HG02642 (cell line): ENCODE results near the gene MTCL1.

ENCODE experiments used
- ATAC-seq: cut with Tn5 transposase; IDR thresholded peaks from one replicate; pipeline ENCODE4 v1.9.1; 2021; ENCODE audit warnings: mild to moderate bottlenecking; ENCODE audit not compliant: unreplicated experiment, poor library complexity

The MTCL1 gene

DNA sequence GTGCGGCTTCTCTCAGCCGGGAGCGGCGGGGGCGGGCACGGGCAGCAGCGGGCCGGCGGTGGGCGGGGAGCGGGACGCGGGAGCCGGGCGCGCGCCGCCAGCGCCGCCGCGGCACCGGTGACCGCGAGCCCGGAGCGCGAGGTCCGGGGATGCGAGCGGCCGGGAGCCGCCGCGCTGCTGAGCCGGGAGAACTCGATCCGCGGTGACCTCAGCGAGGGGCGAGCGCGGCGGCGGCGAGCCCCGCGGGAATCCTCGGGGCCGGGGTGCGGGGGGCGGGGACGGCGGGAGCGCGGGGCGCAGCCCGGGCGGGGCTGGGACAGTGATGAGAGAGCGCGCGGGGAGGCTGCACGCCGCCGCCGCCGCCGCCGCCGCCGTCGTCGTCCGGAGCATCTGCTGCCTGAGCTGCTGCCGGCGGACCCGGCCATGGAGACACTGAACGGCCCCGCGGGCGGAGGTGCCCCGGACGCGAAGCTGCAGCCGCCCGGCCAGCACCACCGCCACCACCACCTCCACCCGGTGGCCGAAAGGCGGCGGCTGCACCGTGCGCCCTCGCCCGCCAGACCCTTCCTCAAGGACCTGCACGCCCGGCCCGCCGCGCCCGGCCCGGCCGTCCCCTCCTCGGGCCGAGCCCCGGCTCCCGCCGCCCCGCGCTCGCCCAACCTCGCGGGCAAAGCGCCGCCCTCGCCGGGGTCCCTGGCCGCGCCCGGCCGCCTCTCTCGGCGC lies at the start of gene MTCL1:
TSS of gene MTCL1 (plus strand) at position 319 of the 723 bp plus-strand sequence. CDS start at position 424, 105 bp downstream.
- ATAC-seq: peak; percentile 39

DNA sequence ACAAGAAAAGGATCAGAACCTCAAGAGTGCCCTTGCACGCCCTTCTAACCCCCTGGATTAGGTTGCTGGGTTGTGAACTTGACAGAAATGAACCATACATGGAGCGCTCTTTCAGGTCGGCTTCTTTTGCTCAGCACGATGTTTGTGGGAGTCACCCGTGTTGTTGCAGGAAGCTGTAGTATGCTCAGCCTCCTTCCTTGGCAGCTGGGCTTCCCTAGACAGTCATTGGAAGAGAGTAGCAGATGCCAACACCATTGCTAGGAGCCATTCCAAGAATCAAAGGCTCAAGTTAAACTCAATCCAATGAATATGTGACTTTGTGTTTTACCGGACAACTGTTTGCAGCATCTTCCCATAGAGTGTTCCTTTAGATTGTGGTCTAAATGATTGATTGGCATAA lies 49.1 kb upstream of the MTCL1 start:
- ATAC-seq: no peak

DNA sequence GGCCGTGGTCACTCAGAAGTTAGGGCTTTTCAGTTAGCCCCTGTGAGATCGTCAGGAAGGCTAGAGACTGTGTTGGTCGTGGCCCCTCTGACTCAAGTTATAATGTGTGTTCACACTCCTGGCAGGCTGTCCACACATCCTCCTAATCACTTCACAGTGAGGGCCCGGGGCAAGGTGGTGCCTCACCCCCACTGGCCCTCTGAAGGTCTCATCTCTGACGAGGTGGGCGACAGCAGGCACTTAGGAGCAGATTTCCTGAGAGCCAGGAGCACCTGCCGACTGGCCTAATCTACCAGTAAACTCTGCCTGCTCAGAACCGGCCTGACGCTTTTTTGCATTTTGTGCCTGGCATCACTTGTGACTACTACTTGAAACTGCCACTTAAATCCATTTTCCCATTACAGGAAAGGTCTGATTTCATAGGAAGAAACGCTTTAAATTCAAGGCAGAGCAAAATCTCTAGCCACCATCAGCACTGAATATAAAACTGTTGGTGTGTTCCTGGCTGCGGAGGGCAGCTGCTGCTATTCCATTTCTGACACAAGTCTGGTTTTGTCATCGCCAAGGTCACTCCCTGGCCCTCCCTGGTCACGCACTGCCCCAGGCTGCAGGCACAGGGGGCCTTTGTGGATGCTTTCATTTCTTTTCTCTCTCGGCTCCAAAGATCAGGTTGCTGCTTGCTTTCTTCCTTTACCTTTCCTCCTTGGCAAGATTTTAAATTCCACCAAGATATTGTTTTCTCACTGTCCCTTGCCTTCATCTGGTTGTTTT lies 48.1 kb upstream of the MTCL1 start:
- ATAC-seq: no peak

DNA sequence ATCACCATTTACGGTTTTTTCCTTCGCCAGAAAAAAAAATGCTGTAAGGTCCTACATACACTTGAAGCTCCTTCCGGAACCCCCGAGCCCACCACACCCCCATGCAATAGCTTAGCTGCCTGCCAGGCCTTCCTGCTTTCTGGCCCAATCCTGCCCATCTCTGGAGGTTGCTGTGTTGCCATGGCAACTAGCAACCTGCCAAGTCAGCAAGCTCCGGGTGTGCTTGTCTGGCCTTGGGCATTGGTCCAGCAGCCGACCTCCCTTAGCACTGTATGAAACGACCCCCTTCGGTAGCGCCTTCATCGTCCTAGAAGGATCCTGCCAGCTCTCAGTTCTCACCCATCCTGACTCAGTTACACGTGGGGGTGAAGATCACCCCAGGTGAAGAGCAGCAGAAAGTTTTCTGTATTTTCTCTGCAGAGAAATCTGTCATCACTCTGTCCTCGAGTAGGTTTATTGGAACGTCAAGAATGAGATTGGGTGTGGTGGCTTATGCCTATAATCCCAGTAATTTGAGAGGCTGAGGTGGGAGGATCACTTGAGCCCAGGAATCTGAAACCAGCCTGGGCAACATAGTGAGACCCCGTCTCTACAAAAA lies 47.4 kb upstream of the MTCL1 start:
- no peak for ATAC-seq

DNA sequence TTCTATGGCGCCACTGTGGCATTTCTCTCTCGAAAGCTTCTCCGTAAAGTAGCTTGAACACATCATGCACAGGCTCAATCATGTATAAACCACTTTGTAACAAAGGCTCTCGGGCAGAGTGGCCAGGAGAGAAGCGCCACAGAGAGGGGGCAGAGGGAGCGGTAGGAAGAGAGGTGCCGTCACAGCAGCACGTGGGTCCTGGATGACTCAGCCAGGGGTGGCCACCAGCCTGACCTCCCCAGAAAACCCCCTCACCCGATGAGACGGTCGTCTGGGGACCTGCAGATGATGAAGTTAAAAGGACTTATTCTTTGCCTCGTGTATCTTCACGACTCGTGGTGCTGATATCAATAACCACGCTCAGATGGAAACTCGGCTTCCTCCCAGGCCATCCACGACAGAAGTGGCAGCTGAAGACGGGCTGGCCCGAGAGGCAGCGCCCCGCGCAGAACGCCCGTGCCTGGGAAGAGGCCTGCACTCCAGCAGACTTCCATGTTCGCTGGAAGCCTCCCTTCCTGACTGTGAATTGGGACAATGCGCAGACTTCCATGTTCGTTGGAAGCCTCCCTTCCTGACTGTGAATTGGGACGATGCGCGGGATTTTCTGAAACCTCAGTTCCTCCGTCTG lies 46.4 kb upstream of the MTCL1 start:
- ATAC-seq: no peak

DNA sequence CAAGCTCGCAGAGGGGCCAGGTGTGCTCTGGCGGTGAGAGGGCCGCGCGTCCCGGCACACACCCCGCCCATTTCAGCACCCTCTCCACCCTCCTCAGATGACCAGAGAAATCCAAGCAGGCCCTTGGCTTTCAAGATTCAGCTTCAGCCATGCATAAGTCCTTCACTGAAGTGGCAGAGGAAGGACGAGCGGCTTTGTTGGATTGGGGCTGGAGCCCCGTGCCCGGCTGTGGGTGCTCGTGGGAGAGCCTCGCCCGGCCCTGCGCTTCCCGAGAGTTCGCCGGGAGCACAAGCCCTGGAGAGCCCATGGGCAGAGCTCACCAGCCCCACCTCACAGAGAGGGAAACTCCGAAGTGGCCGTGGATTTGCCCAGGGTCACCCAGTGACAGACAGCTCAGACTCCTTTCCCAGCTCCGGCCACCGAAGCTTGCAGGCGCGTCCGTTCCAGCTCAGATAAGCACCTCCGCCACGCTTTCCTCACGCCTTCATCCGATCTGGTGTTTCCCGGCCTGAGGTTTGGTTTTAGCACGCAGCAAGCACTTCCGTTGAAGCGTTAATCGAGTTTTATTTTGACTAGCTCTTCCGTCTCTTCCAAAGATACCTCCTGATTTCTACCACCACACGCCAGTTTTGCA lies 45.6 kb upstream of the MTCL1 start:
- no peak for ATAC-seq

DNA sequence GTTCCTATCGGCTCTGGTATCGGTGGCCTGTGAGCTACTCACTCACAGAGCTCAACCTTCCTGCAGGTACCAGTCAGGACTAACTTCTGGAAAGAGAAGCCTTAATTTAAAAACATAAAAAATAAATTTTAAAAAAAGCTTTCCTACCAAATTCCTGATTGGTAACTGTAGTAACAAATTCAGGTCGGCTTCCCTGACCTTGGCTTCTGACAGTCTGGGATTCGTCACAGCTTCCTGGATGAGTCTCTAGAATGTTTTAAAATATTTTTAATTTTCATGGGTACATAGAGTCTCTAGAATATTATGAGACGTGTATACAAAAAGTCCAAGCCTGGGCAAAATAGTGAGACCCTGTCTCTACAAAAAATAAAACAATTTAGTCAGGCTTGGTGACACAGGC lies 45.0 kb upstream of the MTCL1 start:
- ATAC-seq: no peak

DNA sequence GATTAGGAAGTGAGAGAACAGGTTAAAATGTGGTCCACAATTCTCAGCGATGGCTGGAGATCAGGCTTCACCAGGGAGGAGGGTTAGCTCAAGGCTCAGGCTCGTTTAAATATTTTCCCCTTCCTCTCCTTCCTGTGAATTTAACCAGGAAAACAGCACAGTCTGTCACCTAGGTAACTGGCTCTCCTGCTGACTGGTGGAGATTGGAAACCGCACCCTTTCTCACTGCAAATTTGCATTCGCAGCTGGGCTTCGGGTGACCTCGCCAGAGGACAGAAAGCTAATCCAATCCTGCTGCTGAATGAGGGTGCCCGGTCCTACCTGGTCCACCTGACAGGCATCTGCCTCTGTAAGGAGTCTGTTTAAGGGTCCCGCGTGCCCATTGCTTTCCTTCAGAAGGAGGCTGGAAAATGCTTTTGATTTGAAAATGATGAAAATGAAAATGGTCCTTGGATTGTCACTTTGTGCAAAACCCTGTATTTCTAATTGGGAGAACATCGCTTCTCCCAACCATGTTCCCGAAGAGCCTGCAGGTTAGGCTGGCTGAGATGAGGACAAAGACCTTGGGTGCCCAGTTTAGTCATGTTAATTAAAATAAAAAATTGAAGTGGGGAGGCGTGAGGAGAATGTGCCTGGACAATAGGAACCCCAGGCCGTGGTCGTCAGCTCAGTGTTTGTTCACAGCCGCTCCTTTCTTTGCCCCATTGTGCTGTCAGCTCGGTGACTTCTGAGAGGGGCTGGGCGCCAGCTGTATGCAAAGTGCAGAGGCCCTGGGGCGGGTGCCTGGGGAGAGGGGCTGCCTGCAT lies 43.4 kb upstream of the MTCL1 start:
- no peak for ATAC-seq

DNA sequence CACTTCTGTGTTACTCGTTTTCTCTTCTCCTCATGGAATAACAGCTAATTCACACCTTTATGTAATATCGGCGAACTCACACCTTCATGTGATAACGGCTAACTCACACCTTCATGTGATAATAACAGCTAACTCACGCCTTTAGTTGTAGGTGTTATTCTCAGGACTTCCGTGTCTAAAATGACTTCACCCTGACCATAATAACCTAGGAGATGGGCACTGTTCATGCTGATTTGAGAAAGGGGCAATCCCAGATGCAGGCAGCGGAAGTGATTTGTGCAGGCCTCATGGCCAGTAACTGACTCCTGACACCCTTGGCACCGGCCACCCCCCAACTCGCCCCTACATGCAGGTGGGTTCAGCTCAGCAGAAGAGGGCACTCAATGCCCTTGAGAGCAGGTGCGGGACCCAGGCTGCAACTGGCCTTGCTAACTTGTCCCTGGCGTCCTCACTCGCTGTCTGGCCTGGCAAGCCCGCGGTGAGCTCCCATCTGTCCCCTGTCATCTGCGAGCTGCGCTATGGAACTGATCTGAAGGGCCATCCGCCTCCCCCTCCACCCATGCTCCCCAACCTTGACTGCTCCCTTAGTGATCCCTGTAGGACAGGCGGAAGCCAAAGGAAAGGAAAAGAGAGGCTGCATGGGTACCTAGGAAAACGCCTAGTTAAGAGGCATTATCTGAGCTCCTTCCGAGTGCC lies 42.6 kb upstream of the MTCL1 start:
- no peak for ATAC-seq

DNA sequence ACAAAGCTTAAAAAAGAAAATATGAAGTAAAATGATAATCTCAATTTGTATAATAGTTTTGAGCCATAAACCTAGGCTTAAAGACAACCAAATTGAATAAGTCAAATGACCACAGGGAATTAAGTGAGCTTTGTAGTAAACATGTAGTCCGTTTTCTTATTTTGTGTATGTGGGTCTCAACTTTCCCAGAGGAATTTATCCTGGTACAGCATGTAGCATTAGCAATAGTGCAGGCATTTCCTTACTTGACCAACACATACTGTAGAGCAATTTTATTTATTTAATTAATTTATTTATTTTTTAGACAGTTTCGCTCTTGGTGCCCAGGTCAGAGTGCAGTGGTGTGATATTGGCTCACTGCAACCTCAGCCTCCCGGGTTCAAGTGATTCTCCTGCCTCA lies 37.5 kb upstream of the MTCL1 start:
- no peak for ATAC-seq

DNA sequence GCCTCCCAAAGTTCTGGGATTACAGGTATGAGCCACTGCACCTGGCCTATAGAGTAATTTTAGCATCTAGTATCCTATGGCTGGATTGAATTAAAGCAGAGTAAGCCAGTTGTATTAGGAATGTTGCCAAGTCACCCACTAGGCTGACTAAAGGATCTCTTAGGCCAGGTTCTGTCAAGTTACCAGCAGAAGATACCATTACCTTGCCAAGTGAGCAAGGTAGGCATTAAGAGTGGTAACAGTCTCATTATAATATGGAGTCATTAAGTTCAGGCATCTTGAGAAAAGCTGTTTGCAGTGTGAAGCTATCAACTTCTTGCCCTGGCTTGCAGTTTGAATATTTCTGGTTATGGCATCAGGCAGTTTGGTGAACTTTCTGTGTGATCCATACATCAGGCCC lies 37.0 kb upstream of the MTCL1 start:
- ATAC-seq: no peak

DNA sequence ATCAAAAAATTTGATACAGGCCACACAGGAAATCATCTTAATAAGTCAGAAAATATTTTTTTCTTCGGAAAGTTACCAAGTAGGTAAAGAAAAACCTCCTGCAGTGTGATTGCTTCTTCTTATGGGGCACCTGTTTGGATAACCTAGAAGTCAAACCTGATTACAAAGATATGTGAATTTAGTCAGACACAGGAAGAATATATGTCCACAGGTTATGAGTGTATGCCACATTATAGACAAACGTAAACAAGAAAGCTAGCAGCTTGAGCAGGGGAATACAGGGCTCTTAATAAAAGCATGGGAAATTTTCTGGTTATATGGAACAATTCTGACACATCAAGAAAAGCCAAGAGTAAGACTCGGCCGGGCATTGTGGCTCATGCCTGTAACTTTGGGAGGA lies 35.8 kb upstream of the MTCL1 start:
- ATAC-seq: no peak

DNA sequence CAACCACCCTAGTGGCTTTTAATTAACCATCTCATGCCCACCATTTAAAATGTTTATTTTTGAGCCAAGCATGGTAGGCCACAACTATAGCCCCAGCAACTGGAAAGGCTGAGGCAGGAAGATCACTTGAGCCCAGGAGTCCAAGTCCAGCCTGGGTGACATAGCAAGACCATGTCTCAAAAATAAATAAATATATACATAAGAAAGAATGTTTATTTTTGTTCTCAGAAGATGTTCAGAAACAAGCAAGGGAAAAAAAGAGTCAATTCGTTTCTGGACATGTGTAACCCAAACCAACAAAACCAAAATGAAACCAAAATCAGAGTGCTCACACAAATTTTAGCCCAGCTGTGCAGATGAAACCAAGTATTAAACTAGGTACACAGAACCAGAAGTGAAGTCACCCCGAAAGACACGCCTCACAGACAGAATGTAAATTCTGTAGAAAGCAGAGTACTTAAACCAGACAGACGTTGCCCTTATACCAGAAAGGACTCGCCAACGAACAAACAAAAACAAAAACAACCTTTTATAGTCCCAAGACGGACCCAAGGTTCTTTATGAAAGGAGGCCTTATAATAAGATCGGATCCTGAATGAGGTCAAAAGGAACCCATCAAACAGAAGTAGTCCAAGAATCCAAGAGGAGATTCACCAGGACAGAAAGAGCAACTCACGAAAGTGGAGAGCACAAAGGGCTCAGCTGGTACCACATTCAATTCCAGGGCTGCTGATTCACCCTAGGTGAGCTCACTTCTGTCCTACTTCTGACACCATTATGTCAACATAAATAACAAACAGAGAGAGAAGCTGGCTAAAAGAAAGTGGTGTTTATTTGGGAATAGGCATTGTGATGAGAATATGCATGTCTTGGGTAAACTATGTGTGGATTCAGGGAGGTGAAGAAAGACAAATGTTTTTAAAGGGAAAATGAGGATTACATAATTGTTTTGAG lies 31.8 kb upstream of the MTCL1 start:
- peak; percentile 84 for ATAC-seq

DNA sequence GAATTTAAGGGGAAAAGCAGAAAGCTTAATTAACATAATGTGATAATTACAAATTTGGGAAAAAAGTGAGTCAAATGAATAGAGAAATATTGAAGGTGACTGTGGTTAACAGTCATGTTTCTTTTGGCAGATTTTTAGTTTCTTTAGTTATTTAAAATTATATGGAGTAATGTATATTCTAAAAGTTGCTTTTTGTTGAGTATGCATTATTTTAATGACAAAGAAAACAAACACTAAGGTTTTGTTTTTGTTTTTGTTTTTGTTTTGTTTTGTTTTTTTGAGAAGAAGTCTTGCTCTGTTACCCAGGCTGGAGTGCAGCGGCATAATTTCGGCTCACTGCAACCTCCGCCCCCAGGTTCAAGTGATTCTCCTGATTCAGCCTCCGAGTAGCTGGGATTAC lies 30.3 kb upstream of the MTCL1 start:
- no peak for ATAC-seq

DNA sequence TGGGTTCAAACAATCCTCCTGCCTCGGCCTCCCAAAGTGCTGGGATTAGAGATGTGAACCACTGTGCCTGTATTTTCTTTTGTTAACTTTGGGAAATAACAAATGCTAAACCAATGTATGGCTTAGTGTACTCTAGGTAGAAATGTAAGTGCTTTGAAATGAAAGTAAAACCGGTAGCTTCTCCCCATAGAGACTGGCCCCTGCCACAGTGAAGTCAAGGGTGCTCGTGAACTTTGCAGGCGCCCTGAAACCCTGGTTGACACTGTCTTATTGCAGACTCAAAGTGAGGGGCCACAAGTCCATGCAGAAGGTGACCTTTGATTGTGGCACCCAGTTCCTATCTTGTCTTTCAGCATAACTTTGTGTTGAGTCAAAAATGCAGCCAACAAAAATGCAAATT lies 24.2 kb upstream of the MTCL1 start:
- ATAC-seq: no peak

DNA sequence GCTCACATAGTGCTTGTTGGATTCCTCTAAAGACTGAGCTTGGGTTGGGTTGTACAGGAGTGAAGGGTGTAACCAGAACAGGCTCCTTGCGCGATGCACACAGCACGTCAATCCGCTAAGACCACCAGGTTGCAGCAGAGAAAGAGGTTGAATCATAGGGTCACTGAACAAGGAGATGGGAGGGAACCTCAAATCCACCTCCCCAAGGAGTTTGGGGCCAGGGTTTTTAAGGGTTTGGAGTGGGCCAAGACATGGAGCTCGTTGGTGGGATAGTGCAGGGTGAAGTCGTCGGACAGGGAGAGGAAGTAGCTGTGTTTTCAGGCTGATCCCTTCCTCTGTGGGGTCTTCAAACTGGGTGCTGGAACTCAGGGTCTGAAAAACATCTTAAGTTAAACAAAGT lies 20.8 kb upstream of the MTCL1 start:
- no peak for ATAC-seq

DNA sequence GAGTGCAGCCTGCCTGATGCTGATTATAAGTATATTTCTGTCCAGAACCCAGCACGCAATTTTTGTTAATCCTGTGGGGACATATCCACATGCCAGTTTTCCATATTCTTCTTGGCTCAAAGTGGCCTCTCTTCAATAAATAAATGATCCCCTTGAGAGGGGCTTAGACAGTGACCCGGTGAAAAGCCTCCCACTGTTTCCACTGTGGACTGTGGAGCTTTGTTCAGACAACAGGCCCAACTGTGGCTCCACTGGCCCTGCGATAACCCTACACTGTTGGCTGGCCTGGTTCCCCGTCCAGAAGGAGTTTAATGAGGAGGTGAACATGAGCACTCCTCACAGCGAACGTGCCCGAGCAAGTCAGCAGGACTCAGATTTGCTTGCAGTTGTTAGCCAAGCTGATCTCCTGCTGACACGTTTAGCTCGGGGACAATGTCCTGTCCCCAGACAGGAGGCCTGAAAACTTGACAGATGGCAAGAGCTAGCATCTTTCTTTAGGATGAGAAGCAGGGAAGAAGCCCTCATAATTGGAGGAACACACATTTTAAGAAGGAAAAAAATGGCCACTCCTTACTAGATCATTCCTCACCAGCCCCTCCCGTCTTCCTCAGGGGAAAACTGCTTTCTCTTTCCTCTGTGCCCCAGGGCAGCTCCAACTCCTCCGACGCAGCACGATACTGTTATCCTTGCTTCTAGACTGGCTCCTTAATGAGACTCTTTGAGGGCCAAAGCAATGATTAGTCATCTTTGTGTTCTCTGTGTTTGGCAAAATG lies 20.0 kb upstream of the MTCL1 start:
- no peak for ATAC-seq

DNA sequence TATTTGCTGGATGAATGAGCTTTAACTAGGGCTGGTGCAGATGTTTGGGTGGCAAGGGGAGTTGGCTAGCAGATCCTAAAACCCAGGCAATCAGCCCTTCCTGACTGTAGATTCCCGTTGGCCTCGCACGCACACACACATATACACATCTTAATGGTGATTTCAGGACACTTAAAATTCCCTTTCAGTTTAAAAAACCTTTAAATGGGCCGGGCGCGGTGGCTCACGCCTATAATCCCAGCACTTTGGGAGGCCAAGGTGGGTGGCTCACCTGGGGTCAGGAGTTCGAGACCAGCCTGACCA lies 19.5 kb upstream of the MTCL1 start:
- no peak for ATAC-seq
